ENCODE results near the gene BOD1L2. TPM values are rescaled to one million over a fixed set of nuclear protein-coding genes. Genes with fewer than 3 reads are reported as not detected.
A peak's percentile ranks its signal among the peaks of the same experiment; 100 is the strongest.

Gene BOD1L2
- total RNA-seq (ENCODE audit: unreplicated experiment) = not detected
- long read RNA-seq = 0 reads

- no peak for DNase-seq (ENCODE audit: low spot score)
- no peaks in the 10 kb centered on the region for H3K9me3 Mint-ChIP-seq (ENCODE audit: unreplicated experiment)
Measured at GRCh38 chr18:57146956-57147636, at the start of gene BOD1L2. TSS of gene BOD1L2 (plus strand) at chr18:57147087. CDS start at chr18:57147313, 226 bp downstream.

GRCh38 chr18:57107140-57107832 is 39.6 kb upstream of the BOD1L2 start:
- DNase-seq (ENCODE audit: low spot score) = peak; percentile 33
- H3K27me3 Mint-ChIP-seq (ENCODE audit: unreplicated experiment) = no peaks in the 10 kb centered on the region

More at GRCh38 chr18:57146956-57147636, at the start of gene BOD1L2:
- Mint-ChIP-seq H3K36me3 (ENCODE audit: low read depth, unreplicated experiment) (no peaks in the 10 kb centered on the region), H3K4me1 (ENCODE audit: unreplicated experiment) (peaks cover 38% of the 10 kb centered on the region), H3K27ac (ENCODE audit: unreplicated experiment) (no peak within 1 kb of the TSS), H3K27me3 (ENCODE audit: unreplicated experiment) (peaks cover 12% of the 10 kb centered on the region), H3K4me3 (ENCODE audit: unreplicated experiment) (no peak within 1 kb of the TSS)
- TF ChIP-seq CTCF (IDR thresholded peaks at IDR 0.05; ENCODE audit: unreplicated experiment) = no peak

GRCh38 chr18:57110290-57110689 is 36.6 kb upstream of the BOD1L2 start:
- TF ChIP-seq CTCF (IDR thresholded peaks at IDR 0.05; ENCODE audit: unreplicated experiment) = no peak
- no peak overlapping the region for H3K27ac Mint-ChIP-seq (ENCODE audit: unreplicated experiment)

More at GRCh38 chr18:57107140-57107832, 39.6 kb upstream of the BOD1L2 start:
- H3K36me3 Mint-ChIP-seq (ENCODE audit: low read depth, unreplicated experiment) = no peaks in the 10 kb centered on the region
- H3K9me3 Mint-ChIP-seq (ENCODE audit: unreplicated experiment) = no peaks in the 10 kb centered on the region
- H3K4me1 Mint-ChIP-seq (ENCODE audit: unreplicated experiment) = no peaks in the 10 kb centered on the region
- H3K27ac Mint-ChIP-seq (ENCODE audit: unreplicated experiment) = no peak overlapping the region
- no peak for TF ChIP-seq CTCF (IDR thresholded peaks at IDR 0.05; ENCODE audit: unreplicated experiment)
- H3K4me3 Mint-ChIP-seq (ENCODE audit: unreplicated experiment) = no peak overlapping the region

GRCh38 chr18:57113799-57114420 is 33.0 kb upstream of the BOD1L2 start:
- Mint-ChIP-seq H3K9me3 (ENCODE audit: unreplicated experiment) (no peaks in the 10 kb centered on the region), H3K27ac (ENCODE audit: unreplicated experiment) (no peak overlapping the region), H3K4me1 (ENCODE audit: unreplicated experiment) (no peaks in the 10 kb centered on the region), H3K36me3 (ENCODE audit: low read depth, unreplicated experiment) (no peaks in the 10 kb centered on the region), H3K27me3 (ENCODE audit: unreplicated experiment) (no peaks in the 10 kb centered on the region), H3K4me3 (ENCODE audit: unreplicated experiment) (no peak overlapping the region)
- TF ChIP-seq CTCF (IDR thresholded peaks at IDR 0.05; ENCODE audit: unreplicated experiment) = no peak
- DNase-seq (ENCODE audit: low spot score) = no peak

More at GRCh38 chr18:57110290-57110689, 36.6 kb upstream of the BOD1L2 start:
- H3K9me3 Mint-ChIP-seq (ENCODE audit: unreplicated experiment) = no peaks in the 10 kb centered on the region
- no peak overlapping the region for H3K4me3 Mint-ChIP-seq (ENCODE audit: unreplicated experiment)
- no peaks in the 10 kb centered on the region for H3K36me3 Mint-ChIP-seq (ENCODE audit: low read depth, unreplicated experiment)
- no peaks in the 10 kb centered on the region for H3K27me3 Mint-ChIP-seq (ENCODE audit: unreplicated experiment)
- no peaks in the 10 kb centered on the region for H3K4me1 Mint-ChIP-seq (ENCODE audit: unreplicated experiment)
- no peak for DNase-seq (ENCODE audit: low spot score)

Measured in endothelial cell (in vitro differentiated cells).